HG03354 (cell line): ENCODE results near the gene KMT2B.

ENCODE experiments used
- ATAC-seq: cut with Tn5 transposase; IDR thresholded peaks from one replicate; pipeline ENCODE4 v1.9.1; 2021; ENCODE audit warnings: mild to moderate bottlenecking; ENCODE audit not compliant: unreplicated experiment, poor library complexity, severe bottlenecking

KMT2B gene

GRCh38 chr19:35739275-35740107, 21.7 kb downstream of the KMT2B start:
- ATAC-seq, result no peak

- ATAC-seq, result peak; percentile 24
These were observed 22.3 kb downstream of the KMT2B start for GRCh38 chr19:35740108-35740422.

- peak; percentile 67 for ATAC-seq
These were observed 22.8 kb downstream of the KMT2B start for GRCh38 chr19:35740423-35741202.

- ATAC-seq, result no peak
These were observed 23.4 kb downstream of the KMT2B start for GRCh38 chr19:35741203-35741515.

GRCh38 chr19:35742121-35742724, 24.4 kb downstream of the KMT2B start, which contains the start of gene IGFLR1:
IGFLR1 (minus strand) TSS chr19:35742452; CDS start chr19:35741180, 1,272 bp downstream.
- ATAC-seq, result no peak

- ATAC-seq, result no peak
These were observed 26.0 kb downstream of the KMT2B start for GRCh38 chr19:35743640-35744429.

GRCh38 chr19:35744430-35745327, 26.9 kb downstream of the KMT2B start:
- ATAC-seq, result peak; percentile 40

- peak; percentile 52 for ATAC-seq
These were observed 27.7 kb downstream of the KMT2B start, which contains the start of the genes PSENEN and U2AF1L4 for GRCh38 chr19:35745328-35746086. PSENEN (plus strand) TSS chr19:35745651; CDS start chr19:35745931, 280 bp downstream. U2AF1L4 (minus strand) TSS chr19:35745418; CDS start chr19:35745391, 27 bp downstream.

GRCh38 chr19:35746087-35746462, 28.3 kb downstream of the KMT2B start:
- no peak for ATAC-seq

GRCh38 chr19:35746531-35746930, 28.7 kb downstream of the KMT2B start:
- ATAC-seq, result no peak

- peak; percentile 70 for ATAC-seq
These were observed 30.6 kb downstream of the KMT2B start, which contains the start of gene LIN37 for GRCh38 chr19:35748106-35749020. LIN37 (plus strand) TSS chr19:35748576; CDS start chr19:35748725, 149 bp downstream.

GRCh38 chr19:35750167-35750566, 32.4 kb downstream of the KMT2B start:
- no peak for ATAC-seq

- ATAC-seq, result no peak
These were observed 34.3 kb downstream of the KMT2B start for GRCh38 chr19:35751839-35752745.

GRCh38 chr19:35752746-35753350, 35.0 kb downstream of the KMT2B start:
- no peak for ATAC-seq

- ATAC-seq, result no peak
These were observed 36.0 kb downstream of the KMT2B start for GRCh38 chr19:35753634-35754369.
